Colon (tissue), 2 donors: Measurements from ENCODE around the gene WDR12.
A peak's percentile ranks its signal among the peaks of the same experiment; 100 is the strongest.
"Not testable (repeated sequence)": the region's sequence is repeated elsewhere in the genome, so short reads cannot be mapped to it uniquely, and the experiment has no call there.

Source experiments
- FAIRE-seq: peaks from 2 replicates; lab custom pipeline; 2012; peaks lifted over from hg19 to GRCh38; lab: Jason Lieb, UNC
- donor health status: control.
- donor health status: control.

The WDR12 gene

GRCh38 chr2:202883987-202884675 lies 27.3 kb downstream of the WDR12 start:
- no peak for FAIRE-seq

DNA sequence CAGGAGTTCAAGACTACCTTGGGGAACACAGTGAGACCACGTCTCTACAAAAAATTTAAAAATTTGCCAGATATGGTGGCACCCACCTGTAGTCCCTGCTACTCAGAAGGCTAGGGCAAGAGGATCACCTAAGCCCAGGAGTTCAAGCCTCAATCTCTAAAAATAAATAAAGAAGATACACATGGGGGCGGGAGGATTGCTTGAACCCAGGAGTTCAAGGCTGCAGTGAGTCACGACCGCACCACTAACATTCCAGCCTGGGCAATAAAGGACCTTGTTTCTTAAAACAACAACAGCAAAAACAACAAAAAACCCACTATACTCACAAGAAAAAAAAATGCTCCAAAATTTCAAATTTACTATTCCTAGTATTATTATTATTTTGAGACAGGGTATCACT lies 29.9 kb downstream of the WDR12 start:
- FAIRE-seq: no peak

DNA sequence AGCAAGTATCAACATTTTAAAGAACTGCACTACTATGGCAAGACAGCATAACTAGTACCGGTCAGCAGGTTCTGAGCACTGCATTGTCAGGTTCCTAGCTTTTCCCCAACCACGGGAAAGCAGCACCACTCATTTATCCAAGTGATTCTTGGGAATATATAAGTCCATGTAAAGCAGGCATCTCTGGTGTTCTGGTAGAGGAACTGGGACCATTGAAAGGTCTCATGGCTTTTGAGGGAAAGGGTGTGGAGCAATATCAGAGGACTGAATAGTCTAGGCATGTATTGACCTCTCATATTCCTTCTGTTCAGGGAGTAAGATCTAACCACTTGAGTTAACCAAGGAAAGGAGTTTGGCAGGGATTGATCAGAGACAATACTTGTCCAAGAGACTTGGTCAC lies 33.8 kb downstream of the WDR12 start:
- FAIRE-seq: no peak

GRCh38 chr2:202871300-202872141 lies 40.0 kb downstream of the WDR12 start, which contains the start of gene ICA1L:
Gene ICA1L, minus strand, starts transcription at chr2:202871766. Its CDS starts 42,757 bp downstream, at chr2:202829009.
- no peak for FAIRE-seq

GRCh38 chr2:202870431-202871299 lies 40.8 kb downstream of the WDR12 start:
- peak; percentile 14 for FAIRE-seq

DNA sequence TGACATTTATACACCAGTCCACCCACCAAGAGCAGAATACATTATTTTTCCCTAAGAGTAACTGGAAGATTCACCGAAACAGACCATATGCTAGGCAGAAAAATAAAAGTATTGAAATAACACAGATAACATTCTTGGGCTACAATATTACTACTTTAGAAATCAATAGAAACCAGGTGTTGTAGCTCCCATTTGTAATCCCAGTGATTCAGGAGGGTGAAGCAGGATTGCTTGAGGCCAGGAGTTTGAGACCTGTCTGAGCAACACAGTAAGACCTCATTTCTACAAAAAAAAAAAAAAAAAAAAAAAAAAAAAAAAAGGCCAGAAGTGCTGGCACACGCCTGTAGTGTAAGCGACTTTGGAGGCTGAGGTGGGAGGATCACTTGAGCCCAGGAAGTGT lies 49.5 kb downstream of the WDR12 start:
- FAIRE-seq: no peak

DNA sequence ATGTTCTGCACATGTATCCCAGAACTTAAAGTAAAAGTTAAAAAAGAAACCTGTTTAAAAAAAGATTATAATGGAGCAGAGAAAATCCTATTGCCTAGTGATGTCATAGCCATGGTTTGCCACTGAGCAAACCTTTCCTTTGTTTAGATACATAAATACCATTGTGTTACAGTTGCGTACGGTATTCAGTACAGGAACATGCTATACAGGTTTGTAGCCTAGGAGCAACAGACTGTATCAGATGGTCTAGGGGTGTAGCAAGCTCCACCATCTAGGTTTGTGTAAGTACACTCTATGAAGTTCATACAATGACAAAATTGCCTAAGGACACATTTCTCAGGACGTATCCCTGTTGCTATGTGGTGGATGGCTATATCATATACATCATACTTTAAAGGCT lies 52.9 kb downstream of the WDR12 start:
- no peak for FAIRE-seq

DNA sequence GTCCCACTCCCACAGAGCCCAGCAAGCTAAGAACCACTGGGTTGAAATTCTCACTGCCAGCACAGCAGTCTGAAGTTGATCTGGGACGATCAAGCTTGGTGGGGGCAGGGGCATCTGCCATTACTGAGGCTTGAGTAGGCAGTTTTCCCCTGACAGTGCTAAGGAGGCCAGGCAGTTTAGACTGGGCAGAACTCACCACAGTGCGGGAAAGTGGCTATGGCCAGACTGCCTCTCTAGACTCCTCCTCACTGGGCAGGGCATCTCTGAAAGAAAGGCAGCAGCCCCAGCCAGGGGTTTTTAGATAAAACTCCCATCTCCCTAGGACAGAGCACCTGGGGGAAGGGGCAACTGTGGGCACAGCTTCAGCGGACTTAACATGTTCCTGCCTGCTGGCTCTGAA lies 62.1 kb downstream of the WDR12 start:
- not testable (repeated sequence) for FAIRE-seq

DNA sequence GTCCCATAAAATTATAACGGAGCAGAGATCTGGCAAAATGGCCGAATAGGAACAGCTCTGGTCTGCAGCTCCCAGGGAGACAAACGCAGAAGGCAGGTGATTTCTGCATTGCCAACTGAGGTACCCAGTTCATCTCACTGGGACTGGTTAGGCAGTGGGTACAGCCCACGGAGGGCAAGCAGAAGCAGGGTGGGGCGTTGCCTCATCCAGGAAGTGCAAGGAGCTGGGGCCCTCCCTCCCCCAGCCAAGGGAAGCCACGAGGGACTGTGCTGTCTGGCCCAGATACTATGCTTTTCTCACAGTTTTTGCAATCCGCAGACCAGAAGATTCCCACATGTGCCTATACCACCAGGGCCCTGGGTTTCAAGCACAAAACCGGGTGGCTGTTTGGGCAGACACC lies 62.7 kb downstream of the WDR12 start:
- no peak for FAIRE-seq

DNA sequence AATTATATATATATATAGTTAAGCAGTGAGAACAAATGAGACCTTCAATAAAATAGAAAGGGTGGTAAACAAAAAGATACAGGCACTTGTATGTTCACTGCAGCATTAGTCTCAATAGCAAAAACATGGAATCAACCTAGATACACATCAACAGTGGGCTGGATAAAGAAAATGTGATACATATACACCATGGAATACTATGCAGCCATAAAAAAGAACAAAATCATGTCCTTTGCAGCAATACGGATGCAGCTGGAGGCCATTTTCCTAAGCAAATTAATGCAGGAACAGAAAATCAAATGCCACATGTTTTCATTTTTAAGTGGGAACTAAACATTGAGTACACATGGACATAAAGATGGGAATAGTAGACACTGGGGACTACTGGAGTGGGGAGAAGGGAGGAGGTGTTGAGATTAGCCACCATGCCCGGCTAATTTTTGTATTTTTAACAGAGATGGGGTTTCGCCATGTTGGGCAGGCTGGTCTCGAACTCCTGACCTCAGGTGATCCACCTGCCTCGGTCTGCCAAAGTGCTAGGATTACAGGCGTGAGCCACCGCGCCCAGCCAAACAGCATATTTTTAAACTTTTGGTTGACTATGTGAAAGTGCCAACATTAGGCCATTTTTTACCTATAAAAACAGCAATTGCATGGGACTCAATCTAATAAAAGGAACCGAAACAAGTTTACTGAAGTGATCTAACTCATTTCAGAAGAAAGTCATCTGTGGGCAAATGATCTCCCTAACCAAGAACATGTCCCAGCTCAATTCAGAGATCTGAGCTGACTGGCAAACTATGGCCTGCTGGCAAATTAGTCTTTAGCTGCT lies 63.6 kb downstream of the WDR12 start:
- FAIRE-seq: no peak

DNA sequence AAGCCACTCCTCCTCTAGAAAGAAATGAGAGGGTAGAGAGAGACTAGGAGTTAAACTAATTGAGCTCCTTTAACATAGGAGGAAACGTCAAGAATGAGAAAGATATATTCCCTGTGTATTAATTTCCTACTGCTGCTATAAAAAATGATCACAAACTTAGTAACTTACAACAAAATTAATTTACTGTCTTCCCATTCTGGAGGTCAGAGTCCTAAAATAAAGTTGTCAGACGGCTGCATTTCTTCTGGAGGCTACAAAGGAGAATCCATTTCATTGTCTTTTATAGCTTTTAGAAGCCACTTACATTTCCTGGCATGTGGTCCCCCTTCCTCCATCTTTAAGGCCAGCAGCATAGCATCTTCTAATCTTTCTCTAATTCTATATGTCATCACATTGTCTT lies 66.8 kb downstream of the WDR12 start:
- FAIRE-seq: no peak

DNA sequence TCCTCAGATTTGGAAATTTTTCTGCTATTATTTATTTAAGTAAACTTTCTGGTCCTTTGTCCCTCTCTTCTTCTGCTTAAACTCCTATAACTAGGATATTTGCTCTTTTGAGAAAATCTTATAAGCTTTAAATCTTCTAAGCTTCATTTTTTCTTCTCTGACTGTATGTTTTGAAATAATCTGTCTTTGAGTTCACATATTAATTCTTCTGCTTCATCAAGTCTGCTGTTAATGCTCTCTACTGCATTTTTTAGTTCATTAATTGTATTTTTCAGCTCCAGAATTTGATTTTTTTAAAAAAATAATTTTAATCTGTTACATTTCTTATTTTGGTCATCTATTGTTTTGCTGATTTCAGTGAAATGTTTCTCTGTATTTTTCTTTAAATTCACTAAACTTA lies 68.8 kb downstream of the WDR12 start:
- no peak for FAIRE-seq

- FAIRE-seq: no peak
Observed at GRCh38 chr2:202841090-202841867, 70.2 kb downstream of the WDR12 start.

GRCh38 chr2:202831242-202832220 lies 79.9 kb downstream of the WDR12 start:
- FAIRE-seq: no peak

DNA sequence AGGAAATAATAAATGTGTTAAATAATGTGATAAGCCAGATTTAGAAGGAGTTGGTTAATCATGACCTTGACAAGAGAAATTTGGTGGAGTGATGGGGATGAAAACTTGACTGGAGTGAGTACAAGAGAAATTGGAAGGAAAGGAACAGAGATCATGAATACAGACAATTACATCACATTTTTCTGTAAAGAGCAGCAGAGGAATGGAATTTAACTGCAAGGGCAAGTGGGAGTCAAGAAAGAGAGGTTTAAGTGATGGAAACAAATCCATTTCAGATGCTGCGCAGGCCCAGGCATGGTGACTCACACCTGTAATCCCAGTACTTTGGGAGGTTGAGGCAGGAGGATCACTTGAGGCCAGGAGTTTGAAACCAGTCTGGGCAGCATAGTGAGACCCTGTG lies 86.6 kb downstream of the WDR12 start:
- FAIRE-seq: no peak
